ENCODE data around the gene CELF5.
"Not testable (repeated sequence)": the region's sequence is repeated elsewhere in the genome, so short reads cannot be mapped to it uniquely, and the experiment has no call there.

Gene CELF5

DNA sequence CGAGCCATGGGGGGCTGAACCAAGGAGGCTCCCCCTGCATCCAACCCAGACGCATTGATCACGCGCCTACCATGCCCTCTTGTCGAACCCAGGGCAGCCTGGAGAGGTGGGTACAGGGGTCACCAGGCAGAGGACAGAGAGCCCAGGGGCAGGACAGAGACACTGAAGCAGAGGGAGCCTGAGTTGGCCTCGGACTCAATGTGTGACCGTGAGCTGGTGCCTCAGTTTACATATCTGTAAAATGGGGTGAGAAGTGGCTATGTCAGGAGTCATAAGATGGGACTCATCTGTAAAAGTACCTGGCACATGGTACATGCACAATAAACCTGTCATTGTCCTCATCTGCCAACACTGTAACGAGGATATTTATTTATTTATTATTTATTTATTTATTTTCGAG lies 117.8 kb downstream of the CELF5 start:
- no peak for DNase-seq (ENCODE audit: low read depth in 2 of 2, low spot score in 1 of 2)

DNA sequence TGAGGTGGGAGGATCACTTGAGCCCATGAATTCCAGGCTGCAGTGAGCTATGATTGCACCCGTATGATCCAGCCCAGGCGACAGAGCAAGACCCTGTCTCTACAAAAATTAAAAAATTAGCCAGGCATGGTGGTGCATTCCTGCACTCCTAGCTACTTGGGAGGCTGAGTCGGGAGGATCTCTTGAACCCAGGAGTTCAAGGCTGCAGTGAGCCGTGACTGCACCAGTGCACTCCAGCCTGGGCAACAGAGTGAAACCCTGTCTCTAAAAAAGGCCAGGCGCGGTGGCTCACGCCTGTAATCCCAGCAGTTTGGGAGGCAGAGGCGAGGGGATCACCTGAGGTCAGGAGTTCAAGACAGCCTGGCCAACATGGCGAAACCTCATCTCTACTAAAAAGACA lies 118.5 kb downstream of the CELF5 start:
- not testable (repeated sequence) for DNase-seq (ENCODE audit: low read depth in 2 of 2, low spot score in 1 of 2)

DNA sequence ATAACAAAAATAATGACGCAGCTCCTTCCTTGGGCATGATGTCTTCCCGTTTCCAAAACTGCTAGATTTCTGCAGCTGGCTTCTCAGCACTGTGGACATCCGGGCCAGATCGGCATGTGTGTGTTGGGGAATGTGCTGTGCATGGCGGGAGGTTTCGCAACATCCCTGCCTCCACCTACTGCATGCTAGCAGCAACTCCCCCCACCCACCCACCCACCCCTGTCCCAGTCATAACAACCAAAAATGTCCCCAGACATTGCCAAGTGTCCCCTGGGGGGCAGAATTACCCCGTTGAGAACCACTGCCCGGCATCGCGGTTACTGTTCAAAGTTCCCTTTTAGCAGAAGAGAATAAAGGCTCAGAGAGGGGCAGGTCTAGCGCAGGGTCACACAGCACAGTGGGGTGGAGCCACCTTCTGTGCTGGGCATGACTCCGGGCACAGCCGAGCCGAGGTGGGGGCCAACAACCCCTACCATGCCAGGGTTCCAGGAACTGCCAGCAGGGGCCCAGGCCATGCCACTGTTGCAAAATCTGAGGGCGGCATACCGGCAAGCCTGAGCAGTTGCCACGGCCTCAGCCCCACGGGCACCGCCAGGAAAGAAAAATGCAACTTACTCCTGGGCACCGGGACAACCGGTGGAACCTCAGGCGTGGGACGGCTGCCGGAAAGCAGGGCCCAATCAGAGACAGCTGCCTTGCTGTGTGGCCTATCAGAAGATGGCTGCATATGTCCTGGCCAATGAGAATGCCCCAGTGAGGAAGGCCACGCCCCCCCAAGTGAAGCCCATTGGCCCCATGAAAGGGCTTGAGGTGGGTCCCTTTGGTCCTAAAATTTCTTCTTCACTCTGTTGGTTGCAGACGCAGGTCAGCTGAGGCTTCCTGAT lies 119.4 kb downstream of the CELF5 start:
- DNase-seq (ENCODE audit: low read depth in 2 of 2, low spot score in 1 of 2): no peak

DNA sequence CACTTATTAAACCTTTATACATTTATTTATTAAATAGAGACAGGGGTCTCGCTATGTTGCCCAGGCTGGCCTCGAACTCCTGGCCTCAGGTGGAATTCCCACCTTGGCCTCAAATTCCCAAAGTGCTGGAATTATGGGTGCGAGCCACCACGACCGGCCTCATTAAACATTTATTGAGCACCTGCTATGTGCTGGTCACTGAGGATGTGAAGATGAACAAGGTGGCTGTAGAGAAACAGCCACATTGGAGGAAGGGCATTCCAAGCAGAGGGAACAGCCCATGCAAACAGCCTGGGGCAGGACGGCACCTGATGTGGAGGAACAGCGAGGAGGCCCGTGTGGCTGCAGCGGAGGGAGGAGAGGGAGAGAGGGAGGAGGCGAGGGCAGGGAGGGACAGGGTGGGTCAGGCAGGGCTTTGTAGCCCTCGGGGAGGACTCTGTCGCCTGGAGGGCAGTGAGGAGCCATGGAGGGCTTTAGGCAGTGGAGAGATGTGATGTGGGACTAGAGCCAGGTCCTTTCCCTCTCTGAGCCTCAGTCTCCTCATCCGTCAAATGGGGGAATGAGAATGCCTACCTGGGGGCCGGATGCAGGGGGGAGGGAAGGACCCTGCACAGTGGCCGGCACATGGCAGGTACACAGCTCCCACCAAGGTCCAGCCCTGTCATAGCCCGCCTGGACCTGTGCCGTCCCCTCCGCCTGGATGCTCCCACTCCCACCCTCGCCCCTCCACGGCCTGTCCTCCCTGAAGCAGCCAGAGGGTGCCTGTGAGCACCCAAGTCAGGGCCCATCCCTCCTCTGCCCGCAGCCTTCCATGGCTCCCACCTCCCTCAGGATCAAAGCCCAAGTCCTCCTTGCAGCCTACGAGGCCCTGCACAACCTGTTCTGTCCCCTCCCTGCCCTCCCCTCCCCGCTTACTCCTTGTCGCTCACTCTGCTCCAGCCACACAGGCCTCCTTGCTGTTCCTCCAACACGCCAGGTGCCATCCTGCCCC lies 120.4 kb downstream of the CELF5 start:
- no peak for DNase-seq (ENCODE audit: low read depth in 2 of 2, low spot score in 1 of 2)

DNA sequence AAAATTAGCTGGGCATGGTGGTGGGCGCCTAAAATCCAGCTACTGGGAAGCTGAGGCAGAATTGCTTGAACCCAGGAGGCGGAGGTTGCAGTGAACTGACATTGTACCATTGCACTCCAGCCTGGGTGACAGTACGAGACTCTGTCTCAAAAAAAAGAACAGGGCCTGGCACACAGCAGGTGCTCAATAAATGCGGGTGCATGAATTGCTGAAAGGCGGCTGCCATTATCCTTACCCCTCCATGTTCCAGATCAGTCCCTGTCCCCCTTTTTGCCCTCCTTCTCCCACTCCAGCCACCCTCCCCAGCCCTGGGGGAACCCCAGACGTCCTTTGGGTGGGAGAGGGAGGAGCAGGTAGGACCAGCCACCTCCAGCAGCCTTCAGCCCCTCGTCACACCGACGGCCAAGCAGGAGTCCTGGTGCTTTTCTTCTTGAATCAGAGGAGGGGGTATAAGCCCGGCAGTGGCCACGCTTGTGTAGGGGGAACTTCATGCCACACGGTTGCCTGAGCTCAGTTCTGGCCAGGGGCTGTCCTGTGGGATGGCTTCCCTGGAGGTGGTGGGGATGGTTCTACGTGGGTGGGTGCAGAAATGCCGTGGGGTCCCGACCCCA lies 121.5 kb downstream of the CELF5 start:
- DNase-seq (ENCODE audit: low read depth in 2 of 2, low spot score in 1 of 2): no peak
